GM21381 (cell line): ENCODE results near the gene SH2D1A.
"Not testable (repeated sequence)": the region's sequence is repeated elsewhere in the genome, so short reads cannot be mapped to it uniquely, and the experiment has no call there.

Experiments used
- ATAC-seq: cut with Tn5 transposase; IDR thresholded peaks from one replicate; pipeline ENCODE4 v1.9.1; 2021; ENCODE audit warnings: mild to moderate bottlenecking, moderate library complexity; ENCODE audit not compliant: unreplicated experiment

Gene SH2D1A

GRCh38 chrX:124348885-124349453, 2.6 kb downstream of the SH2D1A start:
- no peak for ATAC-seq

GRCh38 chrX:124354648-124355047, 8.3 kb downstream of the SH2D1A start:
- ATAC-seq, result no peak

- no peak for ATAC-seq
Observed at GRCh38 chrX:124358800-124359383, 12.5 kb downstream of the SH2D1A start.

- ATAC-seq, result no peak
Observed at GRCh38 chrX:124362072-124362471, 15.7 kb downstream of the SH2D1A start.

GRCh38 chrX:124362761-124363160, 16.4 kb downstream of the SH2D1A start:
- ATAC-seq, result no peak

GRCh38 chrX:124369722-124370121, 23.4 kb downstream of the SH2D1A start:
- no peak for ATAC-seq

GRCh38 chrX:124373348-124373747, 27.0 kb downstream of the SH2D1A start:
- ATAC-seq, result no peak

- ATAC-seq, result no peak
Observed at GRCh38 chrX:124378643-124379042, 32.3 kb downstream of the SH2D1A start.

GRCh38 chrX:124383354-124383753, 37.0 kb downstream of the SH2D1A start:
- ATAC-seq, result no peak

GRCh38 chrX:124386401-124386800, 40.0 kb downstream of the SH2D1A start:
- ATAC-seq, result no peak

- peak; percentile 68 for ATAC-seq
Observed at GRCh38 chrX:124388562-124388961, 42.2 kb downstream of the SH2D1A start.

- no peak for ATAC-seq
Observed at GRCh38 chrX:124392794-124393193, 46.4 kb downstream of the SH2D1A start.

GRCh38 chrX:124393238-124393637, 46.9 kb downstream of the SH2D1A start:
- no peak for ATAC-seq

GRCh38 chrX:124393659-124394058, 47.3 kb downstream of the SH2D1A start:
- no peak for ATAC-seq

- ATAC-seq, result peak; percentile 62
Observed at GRCh38 chrX:124395145-124395880, 49.0 kb downstream of the SH2D1A start.

GRCh38 chrX:124401696-124402095, 55.3 kb downstream of the SH2D1A start:
- ATAC-seq, result no peak

- no peak for ATAC-seq
Observed at GRCh38 chrX:124405868-124406267, 59.5 kb downstream of the SH2D1A start.

- no peak for ATAC-seq
Observed at GRCh38 chrX:124406294-124407014, 60.1 kb downstream of the SH2D1A start.

- ATAC-seq, result no peak
Observed at GRCh38 chrX:124407226-124407625, 60.9 kb downstream of the SH2D1A start.

GRCh38 chrX:124408380-124408779, 62.0 kb downstream of the SH2D1A start:
- ATAC-seq, result not testable (repeated sequence)

GRCh38 chrX:124413244-124413643, 66.9 kb downstream of the SH2D1A start:
- no peak for ATAC-seq

GRCh38 chrX:124414281-124414680, 67.9 kb downstream of the SH2D1A start:
- ATAC-seq, result no peak
